K562 (cell line): ENCODE results near the gene MGAT5. TPM values are rescaled to one million over a fixed set of nuclear protein-coding genes. Genes with fewer than 3 reads are reported as not detected.

Source experiments
- ATAC-seq: fragments of 200-7000 bp; cut with Tn5 transposase; 3 replicates; pipeline ENCODE4 v1.9.1; 2020; ENCODE audit warnings: moderate library complexity
- BruUV-seq: library from RNA; stranded (reverse); fragments of 400-500 nt; replicated peaks from 2 replicates; lab custom pipeline; 2021; lab: Mats Ljungman, UMichigan
- CTCF ChIA-PET: fragments of 300-600 bp; formaldehyde crosslinking; extraction: SDS; loops from one replicate; lab custom pipeline; 2021; ENCODE audit warnings: low intra/inter-chr PET ratio; lab: Yijun Ruan, JAX
- POLR2A ChIA-PET: fragments of 300-600, 350-650 bp; sonication (Branson Sonifier 250); formaldehyde crosslinking; extraction: SDS; loops from one replicate; lab custom pipeline; 2021; ENCODE audit warnings: antibody characterized with exemption, inconsistent platforms; lab: Yijun Ruan, JAX
- DNase-seq, 4 experiments: peaks; one replicate each; pipeline versions ENCODE4 v3.0.0 to v3.0.0-alpha.2; 2011 to 2018; ENCODE audit warnings: low spot score in 3 of 4, mixed read lengths in 3 of 4; ENCODE audit errors: extremely low read depth in 1 of 4
- FAIRE-seq: peaks from 2 replicates; lab custom pipeline; 2011; peaks lifted over from hg19 to GRCh38; lab: Jason Lieb, UNC
- H2AFZ ChIP-seq: 2 replicates; pipeline ENCODE4 v1.6.0; 2011; ENCODE audit warnings: low read depth, low read length, control low read depth, inconsistent platforms
- H3K27ac ChIP-seq: fragments of 200-600 bp; 3 replicates; pipeline ENCODE4 v1.8.0; 2011; ENCODE audit warnings: low read depth, mild to moderate bottlenecking, control low read depth, inconsistent platforms, low read length, moderate library complexity, mixed read lengths; ENCODE audit errors: extremely low read depth
- H3K27me3 ChIP-seq, 2 experiments: fragments of 300-600 bp in 1 of 2; 2 replicates in 1 of 2; 3 replicates in 1 of 2; pipeline versions ENCODE4 v1.6.0 to v1.8.0; 2011; ENCODE audit warnings: inconsistent platforms in 2 of 2, low read length in 2 of 2, mild to moderate bottlenecking in 1 of 2, mixed read lengths in 1 of 2, moderate library complexity in 1 of 2; ENCODE audit not compliant: control insufficient read depth in 2 of 2, insufficient read depth in 2 of 2
- H3K36me3 ChIP-seq: fragments of 300-600 bp; 3 replicates; pipeline ENCODE4 v1.8.0; 2011; ENCODE audit warnings: mild to moderate bottlenecking, low read length, inconsistent platforms; ENCODE audit not compliant: control insufficient read depth, insufficient read depth
- H3K4me1 ChIP-seq, 2 experiments: fragments of 200-600 bp in 1 of 2; replicated peaks in 1 of 2; 2 replicates in 1 of 2; 3 replicates in 1 of 2; pipeline versions ENCODE4 v1.5.1 to v1.8.0; 2011; ENCODE audit warnings: inconsistent platforms in 2 of 2, low read length in 2 of 2, mild to moderate bottlenecking in 1 of 2, mixed read lengths in 1 of 2, moderate library complexity in 1 of 2; ENCODE audit not compliant: control insufficient read depth in 2 of 2, insufficient read depth in 2 of 2
- H3K4me2 ChIP-seq: 2 replicates; pipeline ENCODE4 v1.6.1; 2011; ENCODE audit warnings: low read length, control low read depth, inconsistent platforms, mixed read lengths; ENCODE audit not compliant: insufficient read depth
- H3K4me3 ChIP-seq: fragments of 200-600 bp; sonication (generic), shearing (Covaris generic); 2 replicates; pipeline ENCODE4 v1.5.1; 2016; ENCODE audit warnings: control low read depth, inconsistent platforms
- H3K79me2 ChIP-seq: fragments of 200-600 bp; 3 replicates; pipeline ENCODE4 v1.8.0; 2011; ENCODE audit warnings: low read length, inconsistent platforms; ENCODE audit not compliant: control insufficient read depth, insufficient read depth
- H3K9ac ChIP-seq, 2 experiments: 2 replicates each; pipeline versions ENCODE4 v1.6.0 to v1.6.1; 2011; ENCODE audit warnings: low read depth in 2 of 2, low read length in 2 of 2, control low read depth in 1 of 2, inconsistent platforms in 1 of 2, mild to moderate bottlenecking in 1 of 2, mixed read lengths in 1 of 2; ENCODE audit not compliant: insufficient read depth in 1 of 2
- H3K9me1 ChIP-seq: one replicate; pipeline ENCODE4 v1.6.0; 2011; ENCODE audit warnings: inconsistent platforms, mild to moderate bottlenecking, low read length, moderate library complexity; ENCODE audit not compliant: control insufficient read depth, insufficient read depth
- H3K9me3 ChIP-seq: replicated peaks from 2 replicates; pipeline ENCODE4 v1.5.1; 2011; ENCODE audit warnings: low read depth, low read length, inconsistent platforms; ENCODE audit not compliant: control insufficient read depth, insufficient read depth
- H4K20me1 ChIP-seq: replicated peaks from 2 replicates; pipeline ENCODE4 v1.6.1; 2011; ENCODE audit warnings: low read length, inconsistent platforms, mixed read lengths; ENCODE audit not compliant: control insufficient read depth, insufficient read depth
- CREB1 ChIP-seq, 2 experiments: sonication (generic) in 1 of 2; formaldehyde crosslinking in 1 of 2; IDR thresholded peaks; 2 replicates each; pipeline versions ENCODE4 v1.6.1 to v1.8.0; 2012 to 2022; ENCODE audit warnings: inconsistent platforms in 1 of 2, mild to moderate bottlenecking in 1 of 2, missing genetic modification reagents in 1 of 2, moderate library complexity in 1 of 2
- FOSL1 ChIP-seq: fragments of 200-800 bp; sonication (Bioruptor generic); conservative IDR thresholded peaks from 2 replicates; pipeline ENCODE4 v1.6.1; 2016; ENCODE audit warnings: missing genetic modification characterization, missing compliant biosample characterization
- HDAC3 ChIP-seq: fragments of 450-650 bp; IDR thresholded peaks from 2 replicates; pipeline ENCODE4 v1.6.1; 2018; ENCODE audit warnings: borderline replicate concordance, mild to moderate bottlenecking, moderate library complexity; ENCODE audit not compliant: partially characterized antibody
- SRSF3 ChIP-seq: fragments of 200-400 bp; formaldehyde crosslinking; IDR thresholded peaks from 2 replicates; pipeline ENCODE4 v1.6.1; 2016; ENCODE audit warnings: mild to moderate bottlenecking, low read length, moderate library complexity; ENCODE audit not compliant: insufficient read depth
- SUPT5H ChIP-seq: fragments of 450-650 bp; IDR thresholded peaks from 2 replicates; pipeline ENCODE4 v1.6.1; 2016
- WGBS: fragments of 100-300 bp; shearing (Covaris generic); methylation state at CpG from one replicate; pipeline ENCODE4 v1.1.6; 2016; ENCODE audit warnings: low coverage, mixed read lengths; ENCODE audit not compliant: insufficient coverage; ENCODE audit errors: missing lambda C conversion rate; 5-methylcytosine and 5-hydroxymethylcytosine counted together
- in situ Hi-C: fragments of 300-500 bp; cut with MboI; formaldehyde crosslinking; loops from 4 replicates; pipeline ENCODE4 v1.15.0; 2018; ENCODE audit warnings: inconsistent platforms, mixed read lengths
- intact Hi-C: fragments of 100-400 bp; cut with micrococcal nuclease; formaldehyde crosslinking; loops from 2 replicates; pipeline ENCODE4 v1.14.2; 2022
- polyA plus RNA-seq, 8 experiments: library from polyadenylated mRNA; depleted of rRNA in 4 of 8; stranded (reverse) in 5 of 8; unstranded in 3 of 8; fragments of >200 nt; fragmentation: Nextera tagmentation in 2 of 8; fragmentation: Illumina TruSeq in 1 of 8; extraction: Ambion mirVana in 2 of 8; extraction: Trizol in 1 of 8; gene quantifications; 2 replicates each; pipeline versions ENCODE4 v1.2.1 to v1.2.3, GENCODE V29; 2011 to 2014; ENCODE audit warnings: inconsistent platforms in 1 of 8, missing spikeins in 1 of 8
- total RNA-seq, 7 experiments: library from RNA; depleted of rRNA in 6 of 7; stranded (reverse); fragments of >200 nt in 6 of 7; fragmentation: Illumina TruSeq in 2 of 7; extraction: Trizol in 2 of 7; gene quantifications; 2 replicates each; pipeline versions ENCODE4 v1.2.1 to v1.2.3, GENCODE V29; 2011 to 2021; ENCODE audit warnings: low replicate concordance in 1 of 7
- TF ChIP-seq, protein P1 (sequence below): fragments of 450-650 bp; IDR thresholded peaks from 2 replicates; pipeline ENCODE4 v1.7.1; 2018; ENCODE audit warnings: mild to moderate bottlenecking, low read depth; ENCODE audit not compliant: partially characterized antibody
- TF ChIP-seq, protein P2 (sequence below): sonication (generic); formaldehyde crosslinking; IDR thresholded peaks from 2 replicates; pipeline ENCODE4 v1.8.0; 2022; ENCODE audit warnings: missing genetic modification reagents, mild to moderate bottlenecking, moderate library complexity, borderline replicate concordance

Gene MGAT5
- total and polyA plus RNA-seq, 9 of the 15 experiments (the other 6 are each of a cell fraction or from before 2014, with no cell fraction given) = 1.6 to 18.6 (median 11.1) TPM

DNA sequence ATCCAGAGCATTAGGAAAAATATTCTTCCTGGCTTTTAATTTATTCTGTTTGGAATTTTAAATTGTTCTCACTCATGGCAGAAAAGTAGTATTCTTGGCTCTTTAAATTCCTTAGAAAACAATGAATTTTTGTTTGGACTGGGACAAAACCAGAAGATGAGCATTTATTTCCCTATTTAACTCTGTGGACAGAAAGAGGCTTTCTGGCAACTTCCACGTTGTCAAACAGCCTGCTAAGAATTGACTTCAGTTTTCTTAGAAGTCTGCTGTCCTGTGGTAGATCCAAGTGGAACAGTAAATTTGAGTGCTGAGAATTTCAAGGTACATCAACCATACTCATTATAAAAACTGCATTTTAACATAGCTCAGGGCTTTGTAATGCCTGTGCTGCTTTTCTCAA lies 83.8 kb downstream of the MGAT5 start:
- Histone ChIP-seq H3K27me3 (no peaks in the 10 kb centered on the region), H3K9me1 (no peaks in the 10 kb centered on the region), H3K36me3 (no peaks in the 10 kb centered on the region), H3K4me2 (no peak overlapping the region), H3K4me3 (no peak overlapping the region), H3K9ac (no peak overlapping the region), H3K79me2 (no peaks in the 10 kb centered on the region), H2AFZ (no peak overlapping the region), H4K20me1 (no peaks in the 10 kb centered on the region), H3K4me1 (no peaks in the 10 kb centered on the region), H3K27ac (no peak overlapping the region), H3K9me3 (no peaks in the 10 kb centered on the region)
- CTCF ChIA-PET = no interaction called here
- no peak for FAIRE-seq
- DNase-seq = no peak
- intact Hi-C loops (no loop called here), in situ Hi-C loops (no loop called here)
- POLR2A ChIA-PET = interaction anchor here (1.2 kb wide), 1 partner anchor 12 kb away, joined by 5 read pairs; no protein-coding TSS in a partner anchor
- WGBS = 6% methylated on average over 1 of the region's 1 CpG
- ATAC-seq = no peak
- BruUV-seq = no TSS peak
- TF ChIP-seq, protein P1, sequence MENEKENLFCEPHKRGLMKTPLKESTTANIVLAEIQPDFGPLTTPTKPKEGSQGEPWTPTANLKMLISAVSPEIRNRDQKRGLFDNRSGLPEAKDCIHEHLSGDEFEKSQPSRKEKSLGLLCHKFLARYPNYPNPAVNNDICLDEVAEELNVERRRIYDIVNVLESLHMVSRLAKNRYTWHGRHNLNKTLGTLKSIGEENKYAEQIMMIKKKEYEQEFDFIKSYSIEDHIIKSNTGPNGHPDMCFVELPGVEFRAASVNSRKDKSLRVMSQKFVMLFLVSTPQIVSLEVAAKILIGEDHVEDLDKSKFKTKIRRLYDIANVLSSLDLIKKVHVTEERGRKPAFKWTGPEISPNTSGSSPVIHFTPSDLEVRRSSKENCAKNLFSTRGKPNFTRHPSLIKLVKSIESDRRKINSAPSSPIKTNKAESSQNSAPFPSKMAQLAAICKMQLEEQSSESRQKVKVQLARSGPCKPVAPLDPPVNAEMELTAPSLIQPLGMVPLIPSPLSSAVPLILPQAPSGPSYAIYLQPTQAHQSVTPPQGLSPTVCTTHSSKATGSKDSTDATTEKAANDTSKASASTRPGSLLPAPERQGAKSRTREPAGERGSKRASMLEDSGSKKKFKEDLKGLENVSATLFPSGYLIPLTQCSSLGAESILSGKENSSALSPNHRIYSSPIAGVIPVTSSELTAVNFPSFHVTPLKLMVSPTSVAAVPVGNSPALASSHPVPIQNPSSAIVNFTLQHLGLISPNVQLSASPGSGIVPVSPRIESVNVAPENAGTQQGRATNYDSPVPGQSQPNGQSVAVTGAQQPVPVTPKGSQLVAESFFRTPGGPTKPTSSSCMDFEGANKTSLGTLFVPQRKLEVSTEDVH = no peak
- no peak for TF ChIP-seq HDAC3
- TF ChIP-seq SRSF3 = no peak
- no peak for TF ChIP-seq CREB1 (IDR thresholded peaks at IDR 0.05)
- no peak for TF ChIP-seq CREB1 (CRISPR knock-in tag; IDR thresholded peaks at IDR 0.05)
- no peak for TF ChIP-seq FOSL1 (tag)
- TF ChIP-seq SUPT5H = no peak
- TF ChIP-seq, protein P2, sequence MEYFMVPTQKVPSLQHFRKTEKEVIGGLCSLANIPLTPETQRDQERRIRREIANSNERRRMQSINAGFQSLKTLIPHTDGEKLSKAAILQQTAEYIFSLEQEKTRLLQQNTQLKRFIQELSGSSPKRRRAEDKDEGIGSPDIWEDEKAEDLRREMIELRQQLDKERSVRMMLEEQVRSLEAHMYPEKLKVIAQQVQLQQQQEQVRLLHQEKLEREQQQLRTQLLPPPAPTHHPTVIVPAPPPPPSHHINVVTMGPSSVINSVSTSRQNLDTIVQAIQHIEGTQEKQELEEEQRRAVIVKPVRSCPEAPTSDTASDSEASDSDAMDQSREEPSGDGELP (CRISPR knock-in tag) = no peak
